GM19395 (cell line): ENCODE measurements around the gene RNF213.
"Not testable (repeated sequence)": the region's sequence is repeated elsewhere in the genome, so short reads cannot be mapped to it uniquely, and the experiment has no call there.

Source experiments
- ATAC-seq: cut with Tn5 transposase; IDR thresholded peaks from one replicate; pipeline ENCODE4 v1.9.1; 2021; ENCODE audit warnings: mild to moderate bottlenecking, moderate library complexity; ENCODE audit not compliant: unreplicated experiment

RNF213 gene

DNA sequence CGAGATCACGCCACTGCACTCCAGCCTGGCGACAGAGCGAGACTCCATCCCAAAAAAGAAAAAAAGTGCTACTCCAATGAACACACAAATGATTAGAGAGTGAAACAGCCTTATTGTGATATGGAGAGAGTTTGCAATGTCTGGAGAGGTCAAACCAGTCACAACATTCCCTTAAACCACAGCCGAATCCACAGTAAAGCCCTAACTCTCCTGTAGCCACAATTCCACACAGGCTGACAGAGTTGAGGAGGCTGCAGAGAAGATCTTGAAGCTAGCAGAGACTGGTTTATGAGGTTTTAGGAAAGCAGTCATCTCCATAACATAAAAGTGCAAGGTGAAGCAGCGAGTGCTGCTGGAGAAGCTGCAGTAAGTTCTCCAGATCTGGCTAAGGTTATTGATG lies 6.7 kb downstream of the RNF213 start:
- ATAC-seq: no peak

- no peak for ATAC-seq
Measured at GRCh38 chr17:80268427-80268826, 7.8 kb downstream of the RNF213 start.

- ATAC-seq: no peak
Measured at GRCh38 chr17:80269405-80269807, 8.8 kb downstream of the RNF213 start.

DNA sequence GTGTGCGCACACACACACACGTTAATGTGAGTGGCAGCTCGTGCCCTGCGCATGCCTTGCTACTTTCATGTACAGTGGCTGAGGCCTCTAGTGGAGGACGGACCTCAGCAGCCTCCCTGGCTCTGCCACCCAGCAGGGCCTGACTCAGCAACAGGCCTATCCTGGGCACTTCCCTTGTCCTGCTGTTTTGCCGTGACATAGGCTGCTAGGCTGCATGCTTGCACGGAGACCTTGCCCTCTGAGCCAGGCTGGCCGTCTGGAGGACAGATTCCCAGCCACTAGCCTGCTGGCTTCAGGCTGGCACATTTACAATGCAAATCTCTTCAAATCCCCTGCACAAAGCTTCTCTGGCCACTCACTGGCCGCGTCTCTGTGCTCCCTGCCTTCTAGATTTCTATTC lies 9.5 kb downstream of the RNF213 start:
- no peak for ATAC-seq

DNA sequence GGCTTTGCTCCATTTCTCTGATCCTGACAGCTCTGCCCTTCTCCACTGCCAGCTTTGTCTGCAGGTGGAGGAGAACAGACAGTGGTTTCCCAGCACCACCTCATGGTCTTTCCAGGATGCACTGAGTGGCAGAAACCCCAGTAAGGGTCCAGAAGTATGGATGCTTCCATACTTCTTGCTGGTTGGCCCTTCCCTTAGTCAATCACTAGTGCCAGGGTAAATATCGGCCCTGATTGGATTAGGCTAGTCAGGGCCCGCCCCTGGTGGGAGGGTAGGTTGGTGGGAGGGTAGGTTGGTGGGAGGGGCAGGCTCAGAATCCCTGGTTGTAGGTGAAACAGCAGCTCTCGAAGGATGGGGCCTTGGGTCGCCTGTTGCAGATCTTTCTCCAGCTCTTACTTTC lies 10.2 kb downstream of the RNF213 start:
- no peak for ATAC-seq

GRCh38 chr17:80272366-80272765 lies 11.7 kb downstream of the RNF213 start:
- ATAC-seq: no peak

DNA sequence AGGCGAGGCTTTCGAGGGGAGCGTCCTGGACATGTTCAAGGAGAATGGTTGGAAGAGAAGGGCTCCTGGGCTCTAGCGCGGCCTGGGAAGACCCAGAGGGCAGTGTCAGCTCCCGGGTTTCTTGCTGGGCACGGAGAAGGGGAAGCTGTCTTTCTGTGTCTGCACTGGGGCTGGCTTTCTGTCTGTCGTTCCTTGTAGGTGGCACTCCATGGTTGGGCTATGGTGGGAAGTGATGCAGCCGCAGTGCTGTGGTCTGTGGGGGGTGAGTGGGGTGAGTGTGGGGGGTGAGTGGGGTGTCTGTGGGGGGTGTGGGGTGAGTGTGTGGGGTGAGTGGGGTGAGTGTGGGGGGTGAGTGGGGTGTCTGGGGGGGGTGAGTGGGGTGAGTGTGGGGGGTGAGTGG lies 13.7 kb downstream of the RNF213 start:
- no peak for ATAC-seq

DNA sequence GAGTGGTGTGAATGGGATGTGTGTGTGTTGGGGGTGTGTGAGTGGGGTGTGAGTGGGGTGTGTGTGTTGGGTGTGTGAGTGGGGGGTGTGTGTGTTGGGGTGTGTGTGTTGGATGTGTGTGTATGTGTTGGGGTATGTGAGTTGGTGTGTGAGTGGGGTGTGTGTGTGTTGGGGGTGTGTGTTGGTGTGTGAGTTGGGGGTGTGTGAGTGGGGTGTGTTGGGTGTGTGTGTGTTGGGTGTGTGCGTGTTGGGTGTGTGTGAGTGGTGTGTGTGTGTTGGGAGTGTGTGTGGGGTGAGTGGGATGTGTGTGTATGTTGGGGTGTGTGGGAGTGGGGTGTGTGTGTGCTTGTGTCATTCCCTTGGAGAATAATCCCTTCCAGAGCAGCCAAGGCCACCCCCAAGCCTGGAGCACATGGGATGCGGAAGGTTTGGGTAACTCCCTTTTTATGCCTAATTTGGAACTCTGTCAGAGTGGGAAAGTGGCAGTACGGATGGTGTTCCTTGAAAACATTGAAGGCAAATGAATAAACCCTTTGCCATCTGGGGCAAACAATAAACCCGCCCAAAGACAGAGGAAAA lies 14.3 kb downstream of the RNF213 start:
- no peak for ATAC-seq

GRCh38 chr17:80275857-80276256 lies 15.2 kb downstream of the RNF213 start:
- not testable (repeated sequence) for ATAC-seq

- no peak for ATAC-seq
Measured at GRCh38 chr17:80277751-80278671, 17.4 kb downstream of the RNF213 start.

DNA sequence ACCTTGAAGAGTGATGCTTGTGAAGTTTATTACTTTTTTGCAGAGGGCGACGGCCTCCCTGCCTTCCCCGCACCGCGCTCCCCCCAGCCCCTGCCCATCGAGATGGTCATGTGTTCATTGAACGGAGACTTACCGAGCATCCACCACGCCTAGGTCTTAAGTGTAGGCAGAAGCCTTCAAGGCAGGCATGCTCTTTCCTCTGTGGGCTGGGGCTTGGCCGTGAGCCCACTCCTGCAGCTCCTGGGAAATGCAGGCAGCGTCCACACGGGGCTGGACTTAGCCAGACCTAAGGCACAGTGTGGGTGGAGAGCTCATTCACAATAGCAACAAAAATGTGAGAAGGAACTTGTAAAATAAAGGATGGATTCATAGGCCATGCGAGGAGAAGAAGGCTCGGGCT lies 19.2 kb downstream of the RNF213 start:
- no peak for ATAC-seq

DNA sequence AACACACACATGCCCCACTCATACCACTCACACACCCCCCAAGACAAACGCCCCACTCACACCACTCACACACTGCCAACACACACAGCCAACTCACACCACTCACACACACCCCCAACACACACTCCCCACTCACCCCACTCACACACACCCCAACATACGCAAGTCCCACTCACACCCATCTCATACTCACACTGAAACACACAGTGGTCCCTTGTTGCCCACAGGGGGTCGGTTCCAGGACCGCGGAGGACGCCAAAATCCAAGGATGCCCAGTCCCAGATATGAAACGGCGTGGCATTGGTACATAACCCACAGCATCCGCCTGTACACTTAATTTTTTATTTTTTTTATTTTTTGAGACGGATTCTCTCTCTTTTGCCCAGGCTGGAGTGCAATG lies 20.9 kb downstream of the RNF213 start:
- ATAC-seq: no peak

DNA sequence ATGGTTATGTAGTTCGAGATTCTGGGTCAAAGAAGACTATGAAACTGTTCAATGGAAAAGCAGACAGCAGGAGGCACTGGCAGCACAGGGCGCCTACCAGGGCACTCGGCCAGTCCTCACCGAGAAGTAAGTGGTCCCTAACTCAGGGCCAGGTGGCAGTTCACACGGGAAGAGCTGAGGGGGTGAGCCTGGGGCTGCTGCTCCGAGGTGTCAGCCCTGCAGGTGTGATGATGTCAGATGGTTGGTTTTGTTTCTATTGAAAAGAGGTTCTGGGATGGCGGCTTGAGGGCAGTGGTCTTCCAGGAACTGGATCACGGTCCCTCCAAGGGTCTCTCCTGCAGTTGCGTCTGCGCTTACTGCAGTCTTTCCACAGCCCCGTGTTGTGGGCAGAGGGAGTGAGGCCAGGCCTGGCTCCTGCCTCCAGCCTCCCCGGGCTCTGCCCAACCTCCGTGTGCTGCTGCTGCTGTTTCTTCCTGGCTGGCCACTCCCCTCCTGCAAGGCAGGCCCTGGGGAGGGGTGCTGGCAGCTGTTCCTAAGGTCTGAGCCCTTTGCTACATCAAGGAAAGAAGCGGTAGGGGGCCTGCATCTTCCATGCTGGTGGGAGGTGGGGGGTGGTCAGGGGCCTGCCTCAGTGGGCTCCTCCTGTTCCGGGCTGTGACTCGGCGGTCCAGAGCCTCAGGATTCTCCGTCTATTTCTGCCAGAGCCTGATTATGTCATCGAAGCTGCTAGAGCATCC lies 22.6 kb downstream of the RNF213 start:
- ATAC-seq: no peak

GRCh38 chr17:80284631-80285030 lies 24.0 kb downstream of the RNF213 start:
- no peak for ATAC-seq

- ATAC-seq: no peak
Measured at GRCh38 chr17:80285237-80285920, 24.7 kb downstream of the RNF213 start.

DNA sequence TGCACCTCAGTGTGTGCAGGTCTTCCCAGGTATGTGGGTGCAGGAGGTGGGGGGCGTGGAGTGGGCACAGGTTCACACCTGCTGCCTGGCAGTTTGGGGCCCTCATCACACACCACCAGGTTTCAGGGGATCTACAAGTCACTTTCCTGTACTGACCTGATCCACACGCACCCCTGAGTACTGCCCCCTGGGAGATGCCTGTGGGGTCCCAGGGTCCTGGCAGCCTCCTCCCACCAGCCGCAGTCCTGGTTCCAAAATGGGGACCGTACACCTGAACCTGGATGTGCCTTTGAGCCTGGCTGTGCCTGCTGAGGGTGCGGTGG lies 25.9 kb downstream of the RNF213 start:
- no peak for ATAC-seq

DNA sequence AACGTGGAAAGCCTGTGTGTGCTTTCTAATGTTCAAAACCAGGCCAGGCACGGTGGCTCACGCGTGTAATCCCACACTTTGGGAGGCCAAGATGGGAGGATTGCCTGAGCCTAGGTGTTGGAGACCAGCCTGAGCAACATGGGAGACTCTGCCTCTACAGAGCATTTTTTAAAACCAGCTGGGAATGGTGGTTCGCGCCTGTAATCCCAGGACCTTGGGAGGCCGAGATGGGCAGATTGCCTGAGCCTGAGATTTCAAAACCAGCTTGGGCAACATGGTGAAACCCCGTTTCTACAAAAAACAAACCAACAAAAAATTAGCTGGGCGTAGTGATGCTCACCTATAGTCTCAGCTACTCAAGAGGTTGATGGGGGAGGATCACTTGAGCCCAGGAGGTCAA lies 26.4 kb downstream of the RNF213 start:
- ATAC-seq: no peak

GRCh38 chr17:80287806-80288567 lies 27.3 kb downstream of the RNF213 start:
- no peak for ATAC-seq

- no peak for ATAC-seq
Measured at GRCh38 chr17:80289616-80290015, 29.0 kb downstream of the RNF213 start.

DNA sequence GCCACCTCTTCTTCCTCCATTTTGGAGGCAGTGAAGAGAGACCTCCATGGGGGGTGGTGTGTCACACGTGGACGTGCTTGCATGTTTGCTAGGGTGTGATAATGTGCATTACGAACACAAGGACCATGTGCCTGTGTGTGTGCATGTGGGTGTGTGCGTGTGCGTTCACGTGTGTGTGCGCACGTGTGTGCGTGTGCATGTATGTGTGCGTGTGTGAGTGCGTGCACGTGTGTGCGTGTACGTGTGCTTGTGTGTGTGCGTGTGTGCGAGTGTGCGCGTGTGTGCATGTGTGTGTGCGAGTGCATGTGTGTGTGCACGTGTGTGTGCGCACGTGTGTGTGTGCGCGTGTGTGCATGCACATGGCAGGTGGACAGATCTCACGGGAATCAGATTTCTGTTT lies 29.5 kb downstream of the RNF213 start:
- ATAC-seq: no peak

- no peak for ATAC-seq
Measured at GRCh38 chr17:80291260-80291659, 30.6 kb downstream of the RNF213 start.
